GM12878 (cell line): ENCODE data around the gene FAM222A. TPM values are rescaled to one million over a fixed set of nuclear protein-coding genes. Genes with fewer than 3 reads are reported as not detected.

Experiments
- ATAC-seq: fragments of 200-7000 bp; cut with Tn5 transposase; 3 replicates; pipeline ENCODE4 v1.9.1; 2020; ENCODE audit warnings: mild to moderate bottlenecking, moderate library complexity
- BruUV-seq: library from RNA; stranded (reverse); fragments of 400-500 nt; replicated peaks from 2 replicates; lab custom pipeline; 2021; lab: Mats Ljungman, UMichigan
- CTCF ChIA-PET: fragments of 300-600 bp; sonication (Branson Sonifier 250); formaldehyde crosslinking; extraction: SDS; loops from one replicate; lab custom pipeline; 2021; ENCODE audit warnings: inconsistent platforms; lab: Yijun Ruan, JAX
- POLR2A ChIA-PET: fragments of 350-600 bp; formaldehyde crosslinking; extraction: SDS; loops from one replicate; lab custom pipeline; 2021; ENCODE audit warnings: inconsistent platforms; lab: Charles Lee
- RAD21 ChIA-PET: fragments of 300-600 bp; sonication (Branson Sonifier 250); formaldehyde crosslinking; loops from one replicate; lab custom pipeline; 2023; ENCODE audit warnings: antibody characterized with exemption; ENCODE audit not compliant: unreplicated experiment; lab: Charles Lee
- SMC1A ChIA-PET: fragments of 300-600 bp; sonication (Branson Sonifier 250); formaldehyde crosslinking; loops from one replicate; lab custom pipeline; 2023; ENCODE audit not compliant: unreplicated experiment, uncharacterized antibody; lab: Charles Lee
- DNase-seq: peaks from one replicate; pipeline ENCODE4 v3.0.0-alpha.2; 2011; ENCODE audit warnings: low read depth, low spot score
- FAIRE-seq: peaks from 3 replicates; lab custom pipeline; 2011; peaks lifted over from hg19 to GRCh38; lab: Jason Lieb, UNC
- H2AFZ ChIP-seq: 2 replicates; pipeline ENCODE4 v1.6.0; 2011; ENCODE audit warnings: low read depth, low read length, control low read depth; ENCODE audit not compliant: control insufficient read depth
- H3K27ac ChIP-seq: 2 replicates; pipeline ENCODE4 v1.5.1; 2011; ENCODE audit warnings: control low read depth; ENCODE audit not compliant: control insufficient read depth, insufficient read depth
- H3K27me3 ChIP-seq, 2 experiments: replicated peaks in 1 of 2; 2 replicates each; pipeline versions ENCODE4 v1.6.0 to v1.6.1; 2011; ENCODE audit warnings: low read length in 1 of 2; ENCODE audit not compliant: control insufficient read depth in 2 of 2, insufficient read depth in 2 of 2
- H3K36me3 ChIP-seq, 2 experiments: 2 replicates each; pipeline ENCODE4 v1.5.1; 2011; ENCODE audit warnings: low read length in 1 of 2; ENCODE audit not compliant: control insufficient read depth in 2 of 2, insufficient read depth in 2 of 2
- H3K4me1 ChIP-seq: 2 replicates; pipeline ENCODE4 v1.6.1; 2011; ENCODE audit warnings: mild to moderate bottlenecking, low read length, moderate library complexity, mixed read lengths; ENCODE audit not compliant: control insufficient read depth, insufficient read depth
- H3K4me2 ChIP-seq: 2 replicates; pipeline ENCODE4 v1.6.0; 2011; ENCODE audit warnings: control low read depth; ENCODE audit not compliant: control insufficient read depth, insufficient read depth
- H3K4me3 ChIP-seq: fragments of 200-600 bp; sonication (generic); 2 replicates; pipeline ENCODE4 v1.5.1; 2016
- H3K79me2 ChIP-seq: 2 replicates; pipeline ENCODE4 v1.6.0; 2011; ENCODE audit warnings: low read length; ENCODE audit not compliant: control insufficient read depth, insufficient read depth
- H3K9ac ChIP-seq: 2 replicates; pipeline ENCODE4 v1.8.0; 2011; ENCODE audit warnings: low read length, control low read depth, mixed read lengths; ENCODE audit not compliant: control insufficient read depth, insufficient read depth
- H3K9me3 ChIP-seq: replicated peaks from 3 replicates; pipeline ENCODE4 v1.5.1; 2011; ENCODE audit warnings: mild to moderate bottlenecking, low read length; ENCODE audit not compliant: control insufficient read depth, insufficient read depth
- H4K20me1 ChIP-seq: 2 replicates; pipeline ENCODE4 v1.6.0; 2011; ENCODE audit not compliant: control insufficient read depth, insufficient read depth
- BCL3 ChIP-seq: IDR thresholded peaks from 2 replicates; pipeline ENCODE4 v1.6.1; 2011; ENCODE audit warnings: borderline replicate concordance, low read depth, mild to moderate bottlenecking, moderate library complexity, low read length; ENCODE audit not compliant: insufficient read depth, poor library complexity, severe bottlenecking
- E4F1 ChIP-seq: fragments of 450-650 bp; IDR thresholded peaks from 2 replicates; pipeline ENCODE4 v1.6.1; 2018; ENCODE audit warnings: borderline replicate concordance, mild to moderate bottlenecking; ENCODE audit not compliant: partially characterized antibody
- HCFC1 ChIP-seq: fragments of 150-350 bp; IDR thresholded peaks from 2 replicates; pipeline ENCODE4 v1.6.1; 2014; ENCODE audit warnings: low read length
- HDAC2 ChIP-seq: fragments of 200-600 bp; sonication (generic); IDR thresholded peaks from 2 replicates; pipeline ENCODE4 v1.6.1; 2017
- IRF4 ChIP-seq: IDR thresholded peaks from 2 replicates; pipeline ENCODE4 v1.6.1; 2011; ENCODE audit warnings: low read depth, low read length
- MYC ChIP-seq: IDR thresholded peaks from 2 replicates; pipeline ENCODE4 v1.6.1; 2011; ENCODE audit warnings: mild to moderate bottlenecking, low read length, moderate library complexity, inconsistent platforms; ENCODE audit not compliant: insufficient read depth, insufficient replicate concordance, insufficient read length, severe bottlenecking
- POLR2AphosphoS5 ChIP-seq: IDR thresholded peaks from 2 replicates; pipeline ENCODE4 v1.6.1; 2011; ENCODE audit warnings: mild to moderate bottlenecking, low read length, inconsistent platforms
- TARDBP ChIP-seq: IDR thresholded peaks from 2 replicates; pipeline ENCODE4 v1.6.1; 2016; ENCODE audit warnings: borderline replicate concordance
- WGBS: methylation state at CpG from one replicate; pipeline ENCODE4 v1.1.6; 2016; ENCODE audit warnings: low lambda C conversion rate; ENCODE audit not compliant: insufficient replicate concordance, insufficient coverage; ENCODE audit errors: missing lambda C conversion rate; 5-methylcytosine and 5-hydroxymethylcytosine counted together
- in situ Hi-C: fragments of 300-500 bp; cut with MboI; formaldehyde crosslinking; loops from 9 replicates; pipeline ENCODE4 v1.14.3; 2018; ENCODE audit warnings: mixed read lengths
- intact Hi-C: fragments of 100-400 bp; cut with micrococcal nuclease; formaldehyde crosslinking; loops from one replicate; pipeline ENCODE4 v1.14.2; 2022; ENCODE audit not compliant: unreplicated experiment
- polyA plus RNA-seq, 11 experiments: library from polyadenylated mRNA; depleted of rRNA in 4 of 11; unstranded in 6 of 11; stranded (reverse) in 5 of 11; fragments of >200 nt; fragmentation: Nextera tagmentation in 4 of 11; fragmentation: Illumina TruSeq in 1 of 11; extraction: Ambion mirVana in 4 of 11; extraction: Trizol in 1 of 11; gene quantifications; 1 replicate in 1 of 11; 2 replicates in 10 of 11; pipeline versions ENCODE4 v1.2.1 to v1.2.3, GENCODE V29; 2011 to 2016; ENCODE audit warnings: inconsistent platforms in 2 of 11, missing spikeins in 2 of 11, low read depth in 1 of 11
- total RNA-seq, 4 experiments: library from RNA; depleted of rRNA in 3 of 4; stranded (reverse); fragments of >200 nt in 3 of 4; fragmentation: Illumina TruSeq in 1 of 4; extraction: Trizol in 1 of 4; gene quantifications; 2 replicates each; pipeline versions ENCODE4 v1.2.1 to v1.2.3, GENCODE V29; 2013 to 2021
- TF ChIP-seq, protein P1 (sequence below): fragments of 450-650 bp; formaldehyde crosslinking; IDR thresholded peaks from 2 replicates; pipeline ENCODE4 v1.4.0; 2022; ENCODE audit warnings: mild to moderate bottlenecking, moderate library complexity

The FAM222A gene
- total and polyA plus RNA-seq, 10 of the 15 experiments (the other 5 are each of a cell fraction or from before 2014, with no cell fraction given), result 0.04 to 0.49 (median 0.14) TPM; not detected in 3

DNA sequence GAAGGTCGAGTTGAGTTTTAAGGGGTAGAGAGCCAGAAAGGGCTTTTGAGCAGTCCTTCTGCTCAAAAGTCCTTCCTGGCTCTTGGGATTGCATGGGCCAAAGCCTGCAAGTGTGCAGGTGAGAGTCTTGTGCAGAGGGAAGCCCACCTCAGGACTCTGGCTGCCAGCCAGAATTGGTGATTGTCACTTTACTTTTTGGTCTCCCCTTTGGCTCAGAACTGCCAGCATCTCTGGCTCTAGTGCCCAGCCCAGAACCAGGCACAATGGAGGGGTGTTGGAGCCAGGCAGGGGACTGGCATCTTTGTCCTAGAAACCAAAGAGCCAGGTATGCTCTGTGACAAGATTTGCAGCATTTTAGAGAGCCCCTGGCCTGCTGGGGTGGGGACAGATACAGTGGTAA lies 23.5 kb downstream of the FAM222A start (continued):
- TF ChIP-seq, protein P1, sequence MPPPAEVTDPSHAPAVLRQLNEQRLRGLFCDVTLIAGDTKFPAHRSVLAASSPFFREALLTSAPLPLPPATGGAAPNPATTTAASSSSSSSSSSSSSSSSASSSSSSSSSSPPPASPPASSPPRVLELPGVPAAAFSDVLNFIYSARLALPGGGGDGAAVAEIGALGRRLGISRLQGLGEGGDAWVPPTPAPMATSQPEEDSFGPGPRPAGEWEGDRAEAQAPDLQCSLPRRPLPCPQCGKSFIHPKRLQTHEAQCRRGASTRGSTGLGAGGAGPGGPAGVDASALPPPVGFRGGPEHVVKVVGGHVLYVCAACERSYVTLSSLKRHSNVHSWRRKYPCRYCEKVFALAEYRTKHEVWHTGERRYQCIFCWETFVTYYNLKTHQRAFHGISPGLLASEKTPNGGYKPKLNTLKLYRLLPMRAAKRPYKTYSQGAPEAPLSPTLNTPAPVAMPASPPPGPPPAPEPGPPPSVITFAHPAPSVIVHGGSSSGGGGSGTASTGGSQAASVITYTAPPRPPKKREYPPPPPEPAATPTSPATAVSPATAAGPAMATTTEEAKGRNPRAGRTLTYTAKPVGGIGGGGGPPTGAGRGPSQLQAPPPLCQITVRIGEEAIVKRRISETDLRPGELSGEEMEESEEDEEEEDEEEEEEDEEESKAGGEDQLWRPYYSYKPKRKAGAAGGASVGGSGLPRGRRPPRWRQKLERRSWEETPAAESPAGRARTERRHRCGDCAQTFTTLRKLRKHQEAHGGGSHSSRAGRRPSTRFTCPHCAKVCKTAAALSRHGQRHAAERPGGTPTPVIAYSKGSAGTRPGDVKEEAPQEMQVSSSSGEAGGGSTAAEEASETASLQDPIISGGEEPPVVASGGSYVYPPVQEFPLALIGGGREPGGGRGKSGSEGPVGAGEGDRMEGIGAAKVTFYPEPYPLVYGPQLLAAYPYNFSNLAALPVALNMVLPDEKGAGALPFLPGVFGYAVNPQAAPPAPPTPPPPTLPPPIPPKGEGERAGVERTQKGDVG (CRISPR knock-in tag), result no peak
- TF ChIP-seq MYC (no peak), BCL3 (no peak), TARDBP (no peak), POLR2AphosphoS5 (no peak), HDAC2 (no peak), HCFC1 (no peak)

- FAIRE-seq (no peak), DNase-seq (no peak), ATAC-seq (no peak)
- H3K36me3 ChIP-seq, result no peaks in the 10 kb centered on the region
- H3K79me2 ChIP-seq, result no peaks in the 10 kb centered on the region
- SMC1A ChIA-PET, result no interaction called here
- H3K27ac ChIP-seq, result no peak overlapping the region
- no peak overlapping the region for H2AFZ ChIP-seq
- H3K27me3 ChIP-seq, result no peaks in the 10 kb centered on the region; a peak in 3 of 4 replicates
- no peak overlapping the region for H3K9ac ChIP-seq
- intact Hi-C loops, result no loop called here
- no peaks in the 10 kb centered on the region for H4K20me1 ChIP-seq
- in situ Hi-C loops, result no loop called here
- TF ChIP-seq IRF4 (no peak), E4F1 (peak; percentile 44)
- no TSS peak for BruUV-seq
- WGBS, result 55% methylated on average over 7 of the region's 7 CpGs
- H3K4me1 ChIP-seq, result no peaks in the 10 kb centered on the region
- RAD21 ChIA-PET, result no interaction called here
- H3K4me2 ChIP-seq, result no peak overlapping the region
- POLR2A ChIA-PET, result no interaction called here
- H3K4me3 ChIP-seq, result no peak overlapping the region
- H3K9me3 ChIP-seq, result no peaks in the 10 kb centered on the region
- CTCF ChIA-PET, result interaction anchor here (0.6 kb wide), 1 partner anchor 110 kb away, joined by 3 read pairs; no protein-coding TSS in a partner anchor
Measured at GRCh38 chr12:109737631-109738030, 24.0 kb downstream of the FAM222A start.
